ENCODE results near the gene NUF2. TPM values are rescaled to one million over a fixed set of nuclear protein-coding genes. Genes with fewer than 3 reads are reported as not detected.

NUF2 gene
- total and polyA plus RNA-seq, 4 donors: 0.80 to 31.6 (median 1.0) TPM; not detected in 1

GRCh38 chr1:163399976-163400601 is 78.3 kb downstream of the NUF2 start:
- TF ChIP-seq MAX (IDR thresholded peaks at IDR 0.05) (no peak), ATF3 (IDR thresholded peaks at IDR 0.05) (no peak)
- no peak overlapping the region for H3K4me3 ChIP-seq (ENCODE audit: low read depth in 1 of 3, low read length in 3 of 3)
- H3K9ac ChIP-seq (ENCODE audit: low read depth in 1 of 2, low read length in 2 of 2): no peak overlapping the region
- no peaks in the 10 kb centered on the region for H3K4me1 ChIP-seq (ENCODE audit: control insufficient read depth in 4 of 4, insufficient read depth in 4 of 4, low read length in 3 of 4)
- no peaks in the 10 kb centered on the region for H3K36me3 ChIP-seq (ENCODE audit: control insufficient read depth in 4 of 4, insufficient read depth in 3 of 4, low read depth in 1 of 4, low read length in 3 of 4)
- no peaks in the 10 kb centered on the region for H3K27me3 ChIP-seq (ENCODE audit: control insufficient read depth in 4 of 4, insufficient read depth in 4 of 4, low read length in 3 of 4)
- no peaks in the 10 kb centered on the region for H3K9me3 ChIP-seq (ENCODE audit: control insufficient read depth in 4 of 4, low read length in 3 of 4)
- WGBS: 62% methylated on average over 9 of the region's 9 CpGs
- H3K27ac ChIP-seq (ENCODE audit: low read depth in 1 of 2, low read length in 2 of 2): no peak overlapping the region
- no peak for DNase-seq (ENCODE audit: low spot score)

- H3K27ac ChIP-seq (ENCODE audit: low read depth in 1 of 2, low read length in 2 of 2): no peak overlapping the region
- no peak overlapping the region for H3K4me3 ChIP-seq (ENCODE audit: low read depth in 1 of 3, low read length in 3 of 3)
- H3K27me3 ChIP-seq (ENCODE audit: control insufficient read depth in 4 of 4, insufficient read depth in 4 of 4, low read length in 3 of 4): no peaks in the 10 kb centered on the region
- WGBS: 80% methylated on average over 3 of the region's 3 CpGs
- no peaks in the 10 kb centered on the region for H3K9me3 ChIP-seq (ENCODE audit: control insufficient read depth in 4 of 4, low read length in 3 of 4)
- H3K36me3 ChIP-seq (ENCODE audit: control insufficient read depth in 4 of 4, insufficient read depth in 3 of 4, low read depth in 1 of 4, low read length in 3 of 4): no peaks in the 10 kb centered on the region
- no peak for TF ChIP-seq EGR1 (IDR thresholded peaks at IDR 0.05; ENCODE audit: low read depth in 2 of 2)
- TF ChIP-seq FOXA2 (IDR thresholded peaks at IDR 0.05): no peak
- TF ChIP-seq MAX (IDR thresholded peaks at IDR 0.05): no peak
- TF ChIP-seq TAF1 (conservative IDR thresholded peaks at IDR 0.05): no peak
- TF ChIP-seq HNF4G (IDR thresholded peaks at IDR 0.05): no peak
- no peak for TF ChIP-seq ATF3 (IDR thresholded peaks at IDR 0.05)
- no peak for TF ChIP-seq RXRA (IDR thresholded peaks at IDR 0.05)
- no peak for TF ChIP-seq REST (IDR thresholded peaks at IDR 0.05)
- no peak for TF ChIP-seq SP1 (IDR thresholded peaks at IDR 0.05)
- TF ChIP-seq JUND (IDR thresholded peaks at IDR 0.05): no peak
- DNase-seq (ENCODE audit: low spot score): no peak
- H3K4me1 ChIP-seq (ENCODE audit: control insufficient read depth in 4 of 4, insufficient read depth in 4 of 4, low read length in 3 of 4): no peaks in the 10 kb centered on the region
- no peak overlapping the region for H3K9ac ChIP-seq (ENCODE audit: low read depth in 1 of 2, low read length in 2 of 2)
These were observed 79.5 kb downstream of the NUF2 start for GRCh38 chr1:163401211-163401610.

Other genes with a start within 250 kb of the NUF2 start
- 10 to 100 TPM in 1 of 2 donors, 1 to 10 TPM in 1; 4.6 to 12.7 TPM for gene RGS5, start 119.0 kb upstream of the NUF2 start, total RNA-seq
- 10 to 100 TPM in 1 of 2 donors, 1 to 10 TPM in 1; 4.7 to 10.1 TPM for gene RGS5, start 119.0 kb upstream of the NUF2 start, polyA plus RNA-seq